ENCODE results near the gene DVL1. TPM values are rescaled to one million over a fixed set of nuclear protein-coding genes. Genes with fewer than 3 reads are reported as not detected.

The DVL1 gene
- total and polyA plus RNA-seq, 2 of the 13 experiments (the other 11 are each of a cell fraction or from before 2014, with no cell fraction given): 30.8 to 60.4 TPM

DNA sequence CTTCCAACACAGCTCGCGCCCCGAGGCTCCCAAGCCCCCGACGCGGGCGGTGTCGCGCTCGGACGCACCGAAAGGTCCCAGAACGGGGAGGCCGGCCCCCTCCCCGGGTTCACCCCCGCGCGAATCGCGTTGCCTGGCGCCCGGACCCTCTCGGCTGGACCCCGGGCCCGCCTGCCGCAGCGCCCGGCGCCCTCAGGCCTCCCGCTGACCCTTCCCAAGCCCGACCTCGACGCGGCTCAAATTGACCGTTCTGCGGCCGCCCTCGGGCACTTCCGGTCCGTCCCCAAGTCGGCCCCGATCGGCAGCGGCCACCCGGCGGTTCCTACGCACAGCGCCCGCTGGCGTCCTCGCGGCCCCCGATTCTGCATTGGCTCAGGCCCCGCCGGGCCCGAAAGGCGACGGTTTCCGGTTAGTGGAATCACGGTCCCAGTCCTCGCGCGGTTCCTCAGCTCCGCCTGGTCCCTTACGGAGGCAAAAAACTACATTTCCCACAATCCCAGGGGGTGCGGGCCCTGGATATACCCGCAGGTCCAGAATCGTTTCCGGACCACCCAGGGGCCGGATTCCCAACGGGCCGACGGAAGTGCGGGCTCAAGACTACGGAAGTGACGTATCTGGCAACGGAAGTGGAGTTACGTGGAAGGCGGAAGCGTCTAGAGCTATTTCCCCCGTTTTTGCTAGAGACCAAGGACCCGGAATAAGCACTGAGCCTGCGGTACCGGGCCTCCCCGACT, 25.9 kb upstream of the DVL1 start, which contains the start of gene AURKAIP1 (continued):
- TF ChIP-seq, protein P1, sequence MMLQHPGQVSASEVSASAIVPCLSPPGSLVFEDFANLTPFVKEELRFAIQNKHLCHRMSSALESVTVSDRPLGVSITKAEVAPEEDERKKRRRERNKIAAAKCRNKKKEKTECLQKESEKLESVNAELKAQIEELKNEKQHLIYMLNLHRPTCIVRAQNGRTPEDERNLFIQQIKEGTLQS (CRISPR knock-in tag; IDR thresholded peaks at IDR 0.05): peak; percentile 76; the same call in 1 of the 2 replicates
- TF ChIP-seq U2AF1 (optimal IDR thresholded peaks at IDR 0.05; ENCODE audit: low read depth, low read length) (peak; percentile 93), SRSF4 (IDR thresholded peaks at IDR 0.05; ENCODE audit: low read depth, low read length, poor library complexity, severe bottlenecking) (no peak), ZNF256 (CRISPR knock-in tag; conservative IDR thresholded peaks at IDR 0.05) (no peak), ZBTB26 (CRISPR knock-in tag; IDR thresholded peaks at IDR 0.05; ENCODE audit: borderline replicate concordance) (peak; percentile 80), TOPORS (CRISPR knock-in tag; IDR thresholded peaks at IDR 0.05) (peak; percentile 25), RERE (CRISPR knock-in tag; IDR thresholded peaks at IDR 0.05; ENCODE audit: low read depth) (peak; percentile 40; the same call in 1 of the 2 replicates), IKZF1 (IDR thresholded peaks at IDR 0.05) (no peak), SPEN (CRISPR knock-in tag; IDR thresholded peaks at IDR 0.05; ENCODE audit: low read depth) (peak; percentile 95), NCOR1 (IDR thresholded peaks at IDR 0.05; ENCODE audit: borderline replicate concordance, low read length) (no peak), ZNF839 (CRISPR knock-in tag; IDR thresholded peaks at IDR 0.05; ENCODE audit: borderline replicate concordance) (peak; percentile 90; the same call in 1 of the 2 replicates)
- TF ChIP-seq, protein P2, sequence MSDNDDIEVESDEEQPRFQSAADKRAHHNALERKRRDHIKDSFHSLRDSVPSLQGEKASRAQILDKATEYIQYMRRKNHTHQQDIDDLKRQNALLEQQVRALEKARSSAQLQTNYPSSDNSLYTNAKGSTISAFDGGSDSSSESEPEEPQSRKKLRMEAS (IDR thresholded peaks at IDR 0.05): peak; percentile 84
- TF ChIP-seq, protein P3, sequence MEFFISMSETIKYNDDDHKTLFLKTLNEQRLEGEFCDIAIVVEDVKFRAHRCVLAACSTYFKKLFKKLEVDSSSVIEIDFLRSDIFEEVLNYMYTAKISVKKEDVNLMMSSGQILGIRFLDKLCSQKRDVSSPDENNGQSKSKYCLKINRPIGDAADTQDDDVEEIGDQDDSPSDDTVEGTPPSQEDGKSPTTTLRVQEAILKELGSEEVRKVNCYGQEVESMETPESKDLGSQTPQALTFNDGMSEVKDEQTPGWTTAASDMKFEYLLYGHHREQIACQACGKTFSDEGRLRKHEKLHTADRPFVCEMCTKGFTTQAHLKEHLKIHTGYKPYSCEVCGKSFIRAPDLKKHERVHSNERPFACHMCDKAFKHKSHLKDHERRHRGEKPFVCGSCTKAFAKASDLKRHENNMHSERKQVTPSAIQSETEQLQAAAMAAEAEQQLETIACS (CRISPR knock-in tag; IDR thresholded peaks at IDR 0.05): peak; percentile 72
- TF ChIP-seq, protein P4, sequence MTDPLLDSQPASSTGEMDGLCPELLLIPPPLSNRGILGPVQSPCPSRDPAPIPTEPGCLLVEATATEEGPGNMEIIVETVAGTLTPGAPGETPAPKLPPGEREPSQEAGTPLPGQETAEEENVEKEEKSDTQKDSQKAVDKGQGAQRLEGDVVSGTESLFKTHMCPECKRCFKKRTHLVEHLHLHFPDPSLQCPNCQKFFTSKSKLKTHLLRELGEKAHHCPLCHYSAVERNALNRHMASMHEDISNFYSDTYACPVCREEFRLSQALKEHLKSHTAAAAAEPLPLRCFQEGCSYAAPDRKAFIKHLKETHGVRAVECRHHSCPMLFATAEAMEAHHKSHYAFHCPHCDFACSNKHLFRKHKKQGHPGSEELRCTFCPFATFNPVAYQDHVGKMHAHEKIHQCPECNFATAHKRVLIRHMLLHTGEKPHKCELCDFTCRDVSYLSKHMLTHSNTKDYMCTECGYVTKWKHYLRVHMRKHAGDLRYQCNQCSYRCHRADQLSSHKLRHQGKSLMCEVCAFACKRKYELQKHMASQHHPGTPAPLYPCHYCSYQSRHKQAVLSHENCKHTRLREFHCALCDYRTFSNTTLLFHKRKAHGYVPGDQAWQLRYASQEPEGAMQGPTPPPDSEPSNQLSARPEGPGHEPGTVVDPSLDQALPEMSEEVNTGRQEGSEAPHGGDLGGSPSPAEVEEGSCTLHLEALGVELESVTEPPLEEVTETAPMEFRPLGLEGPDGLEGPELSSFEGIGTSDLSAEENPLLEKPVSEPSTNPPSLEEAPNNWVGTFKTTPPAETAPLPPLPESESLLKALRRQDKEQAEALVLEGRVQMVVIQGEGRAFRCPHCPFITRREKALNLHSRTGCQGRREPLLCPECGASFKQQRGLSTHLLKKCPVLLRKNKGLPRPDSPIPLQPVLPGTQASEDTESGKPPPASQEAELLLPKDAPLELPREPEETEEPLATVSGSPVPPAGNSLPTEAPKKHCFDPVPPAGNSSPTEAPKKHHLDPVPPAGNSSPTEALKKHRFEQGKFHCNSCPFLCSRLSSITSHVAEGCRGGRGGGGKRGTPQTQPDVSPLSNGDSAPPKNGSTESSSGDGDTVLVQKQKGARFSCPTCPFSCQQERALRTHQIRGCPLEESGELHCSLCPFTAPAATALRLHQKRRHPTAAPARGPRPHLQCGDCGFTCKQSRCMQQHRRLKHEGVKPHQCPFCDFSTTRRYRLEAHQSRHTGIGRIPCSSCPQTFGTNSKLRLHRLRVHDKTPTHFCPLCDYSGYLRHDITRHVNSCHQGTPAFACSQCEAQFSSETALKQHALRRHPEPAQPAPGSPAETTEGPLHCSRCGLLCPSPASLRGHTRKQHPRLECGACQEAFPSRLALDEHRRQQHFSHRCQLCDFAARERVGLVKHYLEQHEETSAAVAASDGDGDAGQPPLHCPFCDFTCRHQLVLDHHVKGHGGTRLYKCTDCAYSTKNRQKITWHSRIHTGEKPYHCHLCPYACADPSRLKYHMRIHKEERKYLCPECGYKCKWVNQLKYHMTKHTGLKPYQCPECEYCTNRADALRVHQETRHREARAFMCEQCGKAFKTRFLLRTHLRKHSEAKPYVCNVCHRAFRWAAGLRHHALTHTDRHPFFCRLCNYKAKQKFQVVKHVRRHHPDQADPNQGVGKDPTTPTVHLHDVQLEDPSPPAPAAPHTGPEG (CRISPR knock-in tag; IDR thresholded peaks at IDR 0.05): peak; percentile 91

Data from HepG2 (cell line).